Lung (tissue), 12 donors: ENCODE measurements around the gene PPM1H. TPM values are rescaled to one million over a fixed set of nuclear protein-coding genes. Genes with fewer than 3 reads are reported as not detected.
"Not testable (repeated sequence)": the region's sequence is repeated elsewhere in the genome, so short reads cannot be mapped to it uniquely, and the experiment has no call there.

Experiments used
- ATAC-seq: fragments of 200-7000 bp; cut with Tn5 transposase; one replicate; pipeline ENCODE4 v1.9.1; 2020; ENCODE audit warnings: moderate number of reproducible peaks; ENCODE audit not compliant: insufficient read depth, low FRiP score
- DNase-seq, 3 donors: peaks; one replicate each; pipeline ENCODE4 v3.0.0-alpha.2; 2013 to 2017
- H3K27ac ChIP-seq, 2 donors: one replicate each; pipeline ENCODE4 v1.5.1; 2013; ENCODE audit warnings: mild to moderate bottlenecking in 2 of 2, moderate library complexity in 2 of 2, control low read depth in 1 of 2, inconsistent platforms in 1 of 2, low read depth in 1 of 2, low read length in 1 of 2
- H3K27me3 ChIP-seq, 3 donors: one replicate each; pipeline ENCODE4 v1.5.1; 2013; ENCODE audit warnings: low read length in 2 of 3; ENCODE audit not compliant: control insufficient read depth in 3 of 3, insufficient read depth in 3 of 3
- H3K36me3 ChIP-seq, 4 donors: one replicate each; pipeline ENCODE4 v1.5.1; 2013; ENCODE audit warnings: low read length in 4 of 4, mild to moderate bottlenecking in 1 of 4, moderate library complexity in 1 of 4; ENCODE audit not compliant: control insufficient read depth in 4 of 4, insufficient read depth in 4 of 4
- H3K4me1 ChIP-seq, 5 donors: one replicate each; pipeline ENCODE4 v1.5.1; 2013; ENCODE audit warnings: low read length in 5 of 5, mild to moderate bottlenecking in 2 of 5, moderate library complexity in 1 of 5; ENCODE audit not compliant: control insufficient read depth in 5 of 5, insufficient read depth in 5 of 5
- H3K4me3 ChIP-seq: one replicate; pipeline ENCODE4 v1.5.1; 2013; ENCODE audit warnings: mild to moderate bottlenecking, control low read depth, moderate library complexity
- H3K9ac ChIP-seq, 2 donors: one replicate each; pipeline ENCODE4 v1.5.1; 2013; ENCODE audit warnings: low read length in 2 of 2, control low read depth in 1 of 2; ENCODE audit not compliant: insufficient read depth in 1 of 2
- H3K9me3 ChIP-seq, 4 donors: one replicate each; pipeline ENCODE4 v1.5.1; 2013; ENCODE audit warnings: low read length in 3 of 4, mild to moderate bottlenecking in 1 of 4, moderate library complexity in 1 of 4; ENCODE audit not compliant: control insufficient read depth in 4 of 4, insufficient read depth in 3 of 4
- WGBS, 2 donors: extraction: QIAGEN DNeasy Blood & Tissue Kit; methylation state at CpG; one replicate each; pipeline ENCODE4 v1.1.7; 2013; 5-methylcytosine and 5-hydroxymethylcytosine counted together
- polyA plus RNA-seq, 2 donors: library from polyadenylated mRNA; stranded (reverse); fragments of 200-250 nt; gene quantifications; one replicate each; pipeline ENCODE4 v1.2.1, GENCODE V29; 2013
- total RNA-seq, 2 donors: library from RNA; depleted of rRNA in 1 of 2; stranded (reverse); fragments of >200 nt in 1 of 2; gene quantifications; one replicate each; pipeline ENCODE4 v1.2.1, GENCODE V29; 2014 to 2021
- TF ChIP-seq, protein P1 (sequence below): IDR thresholded peaks from 2 replicates; pipeline ENCODE4 v1.5.1; 2012; ENCODE audit warnings: mild to moderate bottlenecking; ENCODE audit errors: control extremely low read depth, extremely low read depth
- donor health status: control.
- donor health status: control.
- donor health status: Bipolar disorder and iron deficiency.
- donor health status: healthy.
- donor health status: DM: yes; HTN: yes; CAD: no.

Gene PPM1H
- total and polyA plus RNA-seq, 4 donors = 2.0 to 11.2 (median 5.7) TPM

DNA sequence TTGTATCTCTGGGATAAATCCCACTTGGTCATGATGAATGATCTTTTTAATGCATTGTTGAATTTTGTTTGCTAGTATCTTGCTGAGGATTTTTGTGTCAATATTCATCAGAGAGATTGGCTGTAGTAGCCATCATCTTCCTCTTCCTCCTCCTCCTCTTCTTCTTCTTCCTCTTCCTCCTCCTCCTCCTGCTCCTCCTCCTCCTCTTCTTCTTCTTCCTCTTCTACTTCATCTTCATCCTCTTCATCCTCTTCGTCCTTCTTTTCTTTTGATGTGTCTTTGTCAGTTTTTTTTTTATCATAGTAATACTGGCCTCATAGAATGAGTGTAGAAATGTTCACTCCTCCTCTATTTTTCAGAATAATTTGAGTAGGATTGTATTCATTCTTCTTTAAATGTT lies 15.4 kb upstream of the PPM1H start:
- Histone ChIP-seq H3K4me3 (no peak overlapping the region), H3K27ac (no peak overlapping the region), H3K36me3 (no peaks in the 10 kb centered on the region), H3K9me3 (no peaks in the 10 kb centered on the region), H3K4me1 (no peaks in the 10 kb centered on the region), H3K9ac (no peak overlapping the region), H3K27me3 (no peaks in the 10 kb centered on the region)
- ATAC-seq (no peak), DNase-seq (no peak)
- TF ChIP-seq, protein P1, sequence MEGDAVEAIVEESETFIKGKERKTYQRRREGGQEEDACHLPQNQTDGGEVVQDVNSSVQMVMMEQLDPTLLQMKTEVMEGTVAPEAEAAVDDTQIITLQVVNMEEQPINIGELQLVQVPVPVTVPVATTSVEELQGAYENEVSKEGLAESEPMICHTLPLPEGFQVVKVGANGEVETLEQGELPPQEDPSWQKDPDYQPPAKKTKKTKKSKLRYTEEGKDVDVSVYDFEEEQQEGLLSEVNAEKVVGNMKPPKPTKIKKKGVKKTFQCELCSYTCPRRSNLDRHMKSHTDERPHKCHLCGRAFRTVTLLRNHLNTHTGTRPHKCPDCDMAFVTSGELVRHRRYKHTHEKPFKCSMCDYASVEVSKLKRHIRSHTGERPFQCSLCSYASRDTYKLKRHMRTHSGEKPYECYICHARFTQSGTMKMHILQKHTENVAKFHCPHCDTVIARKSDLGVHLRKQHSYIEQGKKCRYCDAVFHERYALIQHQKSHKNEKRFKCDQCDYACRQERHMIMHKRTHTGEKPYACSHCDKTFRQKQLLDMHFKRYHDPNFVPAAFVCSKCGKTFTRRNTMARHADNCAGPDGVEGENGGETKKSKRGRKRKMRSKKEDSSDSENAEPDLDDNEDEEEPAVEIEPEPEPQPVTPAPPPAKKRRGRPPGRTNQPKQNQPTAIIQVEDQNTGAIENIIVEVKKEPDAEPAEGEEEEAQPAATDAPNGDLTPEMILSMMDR = no peak
- WGBS, 2 donors = 72 to 88% methylated on average over 1 of the region's 1 CpG

DNA sequence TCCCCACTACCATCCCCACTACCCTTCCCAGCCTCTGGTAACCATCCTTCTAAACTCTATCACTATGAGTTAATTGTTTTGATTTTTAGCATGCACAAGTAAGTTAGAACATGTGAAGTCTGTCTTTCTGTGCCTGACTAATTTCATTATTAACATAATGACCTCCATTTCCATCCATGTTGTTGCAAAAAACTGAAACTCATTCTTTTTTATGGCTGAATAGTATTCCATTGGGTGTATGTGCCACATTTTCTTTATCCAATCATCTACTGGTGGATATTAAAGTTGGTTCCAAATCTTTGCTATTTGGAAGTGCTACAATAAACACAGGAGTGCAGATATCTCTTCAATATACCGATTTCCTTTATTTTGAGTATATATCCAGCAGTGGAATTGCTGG lies 13.2 kb upstream of the PPM1H start:
- Histone ChIP-seq H3K4me3 (no peak overlapping the region), H3K27ac (no peak overlapping the region), H3K27me3 (peaks cover 0 to 4% (median 3%) of the 10 kb centered on the region in 3 donors), H3K4me1 (no peaks in the 10 kb centered on the region), H3K9me3 (no peaks in the 10 kb centered on the region), H3K9ac (no peak overlapping the region), H3K36me3 (no peaks in the 10 kb centered on the region)
- 88 to 98% methylated on average over 1 of the region's 1 CpG for WGBS, 2 donors
- ATAC-seq (no peak), DNase-seq (no peak)
- TF ChIP-seq, protein P1 = no peak

DNA sequence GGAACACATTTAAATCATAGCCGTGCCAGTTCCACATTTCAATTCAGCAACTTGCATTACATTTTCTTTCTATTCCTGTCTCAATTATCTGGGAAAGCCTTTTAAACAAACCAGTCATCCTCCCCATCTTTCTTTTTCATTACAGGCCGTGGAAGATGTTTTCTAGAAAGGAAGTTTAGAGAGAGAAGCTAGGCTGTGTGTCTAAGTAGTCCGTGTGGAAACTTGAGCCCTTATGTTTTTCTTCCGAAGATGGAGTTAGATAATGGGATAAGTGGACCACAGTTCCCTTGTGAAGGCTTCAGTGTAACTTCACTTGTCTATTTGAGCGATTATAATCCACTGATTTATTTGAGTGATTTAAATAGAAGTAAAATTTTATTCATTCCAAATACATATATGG lies 12.4 kb upstream of the PPM1H start:
- TF ChIP-seq, protein P1 = no peak
- Histone ChIP-seq H3K9me3 (no peaks in the 10 kb centered on the region), H3K4me1 (no peaks in the 10 kb centered on the region), H3K9ac (no peak overlapping the region), H3K36me3 (no peaks in the 10 kb centered on the region), H3K27ac (no peak overlapping the region), H3K27me3 (peaks cover 0 to 4% (median 3%) of the 10 kb centered on the region in 3 donors), H3K4me3 (no peak overlapping the region)
- 85 to 91% methylated on average over 5 of the region's 5 CpGs for WGBS, 2 donors
- ATAC-seq (no peak), DNase-seq (no peak)

GRCh38 chr12:62943779-62944395 lies 8.9 kb upstream of the PPM1H start:
- Histone ChIP-seq H3K27ac (no peak overlapping the region), H3K27me3 (peaks cover 0 to 7% (median 3%) of the 10 kb centered on the region in 3 donors), H3K4me1 (no peaks in the 10 kb centered on the region), H3K4me3 (no peak overlapping the region), H3K9ac (no peak overlapping the region), H3K36me3 (no peaks in the 10 kb centered on the region), H3K9me3 (no peaks in the 10 kb centered on the region)
- TF ChIP-seq, protein P1 = no peak
- no peak for DNase-seq
- WGBS, 2 donors = 77 to 95% methylated on average over 3 of the region's 3 CpGs
- no peak for ATAC-seq

DNA sequence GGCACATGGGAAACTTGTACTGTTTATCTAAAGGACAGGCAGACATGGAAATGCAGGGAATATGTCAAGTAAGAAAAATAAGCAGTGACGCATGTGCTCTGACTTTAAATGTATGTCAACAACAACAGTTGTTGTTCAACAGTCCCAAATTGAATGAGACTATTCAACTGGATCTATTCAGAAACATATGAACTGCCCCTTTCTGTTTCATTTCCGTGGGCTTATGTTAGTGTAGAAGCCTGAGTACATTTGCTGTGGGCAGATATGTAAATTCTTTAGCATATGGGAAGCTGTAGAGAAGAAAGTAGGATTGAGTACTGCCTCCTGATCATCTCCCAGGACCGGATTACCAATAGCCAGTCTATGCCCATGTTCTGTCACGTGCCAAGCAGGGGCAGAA lies 7.4 kb upstream of the PPM1H start:
- 79 to 84% methylated on average over 4 of the region's 4 CpGs for WGBS, 2 donors
- not testable (repeated sequence) for ATAC-seq, H3K9ac ChIP-seq, H3K36me3 ChIP-seq, DNase-seq, H3K4me3 ChIP-seq, H3K27ac ChIP-seq, H3K9me3 ChIP-seq, H3K4me1 ChIP-seq, H3K27me3 ChIP-seq
